Esophagus muscularis mucosa (tissue), 4 donors: Measurements from ENCODE around the gene CRISPLD2.

ENCODE experiments used
- CTCF ChIP-seq, 3 experiments: fragments of 200-600 bp in 2 of 3; fragments of 450-650 bp in 1 of 3; sonication (generic) in 2 of 3; IDR thresholded peaks; one replicate each; pipeline ENCODE4 v1.5.1; 2017 to 2019; ENCODE audit warnings: antibody characterized with exemption in 3 of 3, mild to moderate bottlenecking in 2 of 3, moderate library complexity in 1 of 3
- EP300 ChIP-seq: sonication (generic); formaldehyde crosslinking; IDR thresholded peaks from one replicate; pipeline ENCODE4 v1.6.1; 2017; ENCODE audit warnings: antibody characterized with exemption
- POLR2A ChIP-seq: fragments of 450-650 bp; IDR thresholded peaks from one replicate; pipeline ENCODE4 v1.6.1; 2017; ENCODE audit warnings: antibody characterized with exemption, moderate library complexity, mild to moderate bottlenecking, low read depth
- POLR2AphosphoS5 ChIP-seq, 2 donors: sonication (generic); formaldehyde crosslinking; IDR thresholded peaks; one replicate each; pipeline ENCODE4 v1.6.1; 2017; ENCODE audit warnings: antibody characterized with exemption in 2 of 2

DNA sequence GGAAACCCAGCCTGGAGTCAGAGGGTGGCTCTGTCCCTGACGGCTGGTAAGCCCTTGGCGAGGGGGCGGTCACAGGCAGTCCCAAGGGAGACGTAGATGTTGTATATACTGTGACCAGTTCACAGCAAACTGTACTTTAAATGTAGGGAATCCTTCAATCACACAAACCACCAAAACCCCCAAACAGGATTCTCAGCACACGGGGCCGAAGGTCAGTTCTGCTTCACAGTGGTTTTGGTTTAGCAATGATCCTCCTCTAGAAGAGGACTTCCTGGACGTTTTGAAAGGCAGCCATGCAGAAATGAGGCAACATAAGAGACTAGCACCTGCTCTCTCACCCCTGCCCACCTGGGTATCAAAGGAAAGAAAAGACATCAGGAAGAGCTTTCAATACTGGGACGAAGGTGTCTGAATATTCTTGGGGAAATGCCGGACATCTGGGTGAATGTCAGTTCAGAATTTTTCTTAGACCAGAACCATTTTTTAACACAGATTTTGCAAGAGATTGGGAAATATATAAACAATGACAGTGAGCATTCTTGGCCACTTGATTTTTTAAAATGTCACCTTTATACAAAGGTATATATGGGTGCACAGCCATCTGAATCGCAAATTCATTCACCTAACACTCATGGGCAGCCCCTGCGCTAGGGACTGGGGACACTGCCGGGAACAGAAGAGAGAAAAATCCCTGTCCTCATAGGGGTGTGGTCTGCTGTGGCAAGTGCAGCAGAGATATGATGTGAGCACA lies 74.2 kb downstream of the CRISPLD2 start:
- TF ChIP-seq CTCF (IDR thresholded peaks at IDR 0.05) (no peak), POLR2A (no peak), POLR2AphosphoS5 (IDR thresholded peaks at IDR 0.05) (peak in 1 of 2 donors; percentile 7), EP300 (no peak)
